ENCODE data around the gene RHOB. TPM values are rescaled to one million over a fixed set of nuclear protein-coding genes. Genes with fewer than 3 reads are reported as not detected.

Gene RHOB
- total and polyA plus RNA-seq, 2 donors (not counting 1 experiment from before 2014, with no cell fraction given): 63.0 to 1,037 TPM

DNA sequence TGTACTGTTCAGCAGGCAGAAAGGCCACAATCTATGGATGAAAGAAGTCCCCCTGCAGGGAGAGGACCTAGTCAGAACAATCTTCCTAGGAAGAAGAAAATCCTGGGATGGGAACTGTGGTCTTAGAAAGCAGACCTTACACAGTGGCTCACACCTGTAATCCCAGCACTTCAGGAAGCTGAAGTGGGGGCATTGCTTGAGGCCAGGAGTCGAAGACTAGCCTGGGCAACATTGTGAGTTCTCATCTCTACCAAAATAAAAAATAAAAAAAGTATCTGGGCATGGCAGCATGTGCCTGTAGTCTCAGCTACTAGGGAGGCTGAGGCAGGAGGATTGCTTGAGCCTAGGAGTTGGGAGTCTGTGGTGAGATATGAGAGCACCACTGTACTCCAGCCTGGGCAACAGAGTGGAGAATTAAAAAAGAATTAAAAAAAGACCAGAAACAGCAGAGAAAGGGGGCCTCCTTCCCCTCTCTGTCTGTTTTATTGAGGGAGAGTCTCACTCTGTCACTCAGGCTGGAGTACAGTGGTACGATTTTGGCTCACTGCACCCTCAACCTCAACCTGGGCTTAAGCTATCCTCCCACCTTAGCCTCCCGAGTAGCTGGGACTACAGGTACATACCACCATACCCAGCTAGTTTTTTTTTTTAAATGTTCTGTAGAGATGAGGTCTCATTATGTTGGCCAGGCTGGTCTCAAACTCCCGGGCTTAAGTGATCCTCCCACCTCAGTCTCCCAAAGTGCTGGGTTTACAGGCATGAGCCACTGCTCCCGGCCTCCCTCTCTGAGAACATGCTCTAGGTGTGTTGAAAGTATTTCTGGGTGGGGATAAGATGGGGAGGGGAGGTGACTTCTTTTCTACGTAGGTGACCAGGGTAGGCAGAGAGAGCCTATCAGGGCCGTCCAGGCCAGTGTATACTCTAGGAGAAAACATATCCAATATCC lies 7.4 kb downstream of the RHOB start:
- DNase-seq (no peak), ATAC-seq (ENCODE audit: low read depth) (no peak)
- no peak overlapping the region for H2AFZ ChIP-seq (ENCODE audit: insufficient read depth, low read depth, low read length, poor library complexity, severe bottlenecking)
- CTCF ChIA-PET: interaction anchor here (1.4 to 1.5 kb wide), 2 partner anchors 180 to 189 kb away, joined by 3 to 4 read pairs; no protein-coding TSS in a partner anchor
- H3K9me3 Mint-ChIP-seq (ENCODE audit: insufficient read depth): no peaks in the 10 kb centered on the region
- WGBS (ENCODE audit: insufficient coverage): 83% methylated on average over 1 of the region's 7 CpGs
- no peak overlapping the region for H3K4me2 ChIP-seq (replicated peaks; ENCODE audit: low read depth, low read length, poor library complexity, severe bottlenecking)
- no peak overlapping the region for H3K4me3 ChIP-seq (ENCODE audit: control extremely low read depth in 1 of 5, extremely low read depth in 1 of 5, insufficient read depth in 1 of 5, low read depth in 2 of 5, low read length in 4 of 5)
- H4K20me1 ChIP-seq (ENCODE audit: control insufficient read depth, insufficient read depth, low read length, poor library complexity, severe bottlenecking): no peaks in the 10 kb centered on the region
- peaks cover 4% of the 10 kb centered on the region for H3K4me1 Mint-ChIP-seq
- no peak overlapping the region for H3K27ac ChIP-seq (ENCODE audit: low read length in 2 of 2)
- H3K4me1 ChIP-seq (ENCODE audit: control insufficient read depth in 2 of 2, insufficient read depth in 2 of 2, low read length in 2 of 2): no peaks in the 10 kb centered on the region
- no peaks in the 10 kb centered on the region for H3K9me3 ChIP-seq (ENCODE audit: control extremely low read depth in 1 of 3, control insufficient read depth in 2 of 3, insufficient read depth in 1 of 3, low read length in 2 of 3)
- TF ChIP-seq, protein P1, sequence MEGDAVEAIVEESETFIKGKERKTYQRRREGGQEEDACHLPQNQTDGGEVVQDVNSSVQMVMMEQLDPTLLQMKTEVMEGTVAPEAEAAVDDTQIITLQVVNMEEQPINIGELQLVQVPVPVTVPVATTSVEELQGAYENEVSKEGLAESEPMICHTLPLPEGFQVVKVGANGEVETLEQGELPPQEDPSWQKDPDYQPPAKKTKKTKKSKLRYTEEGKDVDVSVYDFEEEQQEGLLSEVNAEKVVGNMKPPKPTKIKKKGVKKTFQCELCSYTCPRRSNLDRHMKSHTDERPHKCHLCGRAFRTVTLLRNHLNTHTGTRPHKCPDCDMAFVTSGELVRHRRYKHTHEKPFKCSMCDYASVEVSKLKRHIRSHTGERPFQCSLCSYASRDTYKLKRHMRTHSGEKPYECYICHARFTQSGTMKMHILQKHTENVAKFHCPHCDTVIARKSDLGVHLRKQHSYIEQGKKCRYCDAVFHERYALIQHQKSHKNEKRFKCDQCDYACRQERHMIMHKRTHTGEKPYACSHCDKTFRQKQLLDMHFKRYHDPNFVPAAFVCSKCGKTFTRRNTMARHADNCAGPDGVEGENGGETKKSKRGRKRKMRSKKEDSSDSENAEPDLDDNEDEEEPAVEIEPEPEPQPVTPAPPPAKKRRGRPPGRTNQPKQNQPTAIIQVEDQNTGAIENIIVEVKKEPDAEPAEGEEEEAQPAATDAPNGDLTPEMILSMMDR (IDR thresholded peaks at IDR 0.05): no peak
- TF ChIP-seq EZH2 (IDR thresholded peaks at IDR 0.05; ENCODE audit: borderline replicate concordance, insufficient read depth, low read depth, low read length, poor library complexity, severe bottlenecking): no peak
- no peak overlapping the region for H3K9ac ChIP-seq (ENCODE audit: low read length)
- peaks cover 0 to 18% (median 3%) of the 10 kb centered on the region in 4 experiments for H3K27me3 ChIP-seq (replicated peaks in 1 of 4; ENCODE audit: control extremely low read depth in 1 of 4, control insufficient read depth in 3 of 4, insufficient read depth in 4 of 4, low read length in 3 of 4)
- intact Hi-C loops (cut with micrococcal nuclease): no loop called here
- no peaks in the 10 kb centered on the region for H3K79me2 ChIP-seq (ENCODE audit: control insufficient read depth, insufficient read depth, low read length)
- no peak overlapping the region for H3K4me3 Mint-ChIP-seq
- H3K27me3 Mint-ChIP-seq: peaks cover 18% of the 10 kb centered on the region
- POLR2A ChIA-PET: no interaction called here
- no peak overlapping the region for H3K27ac Mint-ChIP-seq
- no peaks in the 10 kb centered on the region for H3K36me3 ChIP-seq (replicated peaks in 1 of 2; ENCODE audit: control extremely low read depth in 1 of 2, control insufficient read depth in 1 of 2, extremely low read depth in 1 of 2, insufficient read depth in 2 of 2, low read length in 1 of 2)

DNA sequence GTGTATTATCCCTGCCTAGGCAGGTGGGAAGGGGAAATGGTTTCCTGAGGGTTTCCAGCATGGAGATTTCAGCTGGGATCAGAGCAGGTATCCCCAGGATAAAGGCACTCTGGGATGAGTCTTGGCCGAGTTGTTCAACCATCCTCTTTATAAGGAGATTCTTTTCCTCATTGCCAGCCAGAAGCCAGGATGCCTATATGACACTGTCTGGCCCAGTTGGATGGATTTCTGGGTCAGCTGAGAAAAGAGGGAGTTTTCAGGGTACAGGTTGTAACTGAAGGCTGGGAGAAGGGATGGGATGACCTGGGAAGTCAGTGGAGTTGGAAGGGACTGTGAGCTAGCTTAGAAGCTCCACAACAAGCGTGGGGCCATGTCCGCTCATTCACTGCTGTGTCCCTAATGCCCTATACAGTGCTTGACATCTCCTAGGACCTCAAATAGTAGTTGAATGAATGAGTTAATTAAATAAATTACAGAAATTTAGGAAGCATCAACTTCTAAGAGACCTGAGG lies 8.3 kb downstream of the RHOB start:
- POLR2A ChIA-PET: no interaction called here
- H3K4me3 Mint-ChIP-seq: no peak overlapping the region

More for the DNA sequence above, 8.3 kb downstream of the RHOB start:
- Histone ChIP-seq H3K27me3 (replicated peaks in 1 of 4; ENCODE audit: control extremely low read depth in 1 of 4, control insufficient read depth in 3 of 4, insufficient read depth in 4 of 4, low read length in 3 of 4) (peaks cover 0 to 18% (median 3%) of the 10 kb centered on the region in 4 experiments), H3K9ac (ENCODE audit: low read length) (no peak overlapping the region), H4K20me1 (ENCODE audit: control insufficient read depth, insufficient read depth, low read length, poor library complexity, severe bottlenecking) (no peaks in the 10 kb centered on the region), H3K9me3 (ENCODE audit: control extremely low read depth in 1 of 3, control insufficient read depth in 2 of 3, insufficient read depth in 1 of 3, low read length in 2 of 3) (no peaks in the 10 kb centered on the region), H3K79me2 (ENCODE audit: control insufficient read depth, insufficient read depth, low read length) (no peaks in the 10 kb centered on the region), H2AFZ (ENCODE audit: insufficient read depth, low read depth, low read length, poor library complexity, severe bottlenecking) (no peak overlapping the region), H3K36me3 (replicated peaks in 1 of 2; ENCODE audit: control extremely low read depth in 1 of 2, control insufficient read depth in 1 of 2, extremely low read depth in 1 of 2, insufficient read depth in 2 of 2, low read length in 1 of 2) (no peaks in the 10 kb centered on the region), H3K27ac (ENCODE audit: low read length in 2 of 2) (no peak overlapping the region), H3K4me3 (ENCODE audit: control extremely low read depth in 1 of 5, extremely low read depth in 1 of 5, insufficient read depth in 1 of 5, low read depth in 2 of 5, low read length in 4 of 5) (no peak overlapping the region), H3K4me2 (replicated peaks; ENCODE audit: low read depth, low read length, poor library complexity, severe bottlenecking) (no peak overlapping the region), H3K4me1 (ENCODE audit: control insufficient read depth in 2 of 2, insufficient read depth in 2 of 2, low read length in 2 of 2) (no peaks in the 10 kb centered on the region)
- Mint-ChIP-seq H3K9me3 (ENCODE audit: insufficient read depth) (no peaks in the 10 kb centered on the region), H3K27ac (no peak overlapping the region), H3K4me1 (no peaks in the 10 kb centered on the region), H3K27me3 (peaks cover 24% of the 10 kb centered on the region)
- WGBS (ENCODE audit: insufficient coverage): no CpG with 5 or more reads among the region's 3 CpGs
- CTCF ChIA-PET: interaction anchor here (1.4 to 1.5 kb wide), 2 partner anchors 179 to 188 kb away, joined by 3 to 4 read pairs; no protein-coding TSS in a partner anchor
- ATAC-seq (ENCODE audit: low read depth) (no peak), DNase-seq (no peak)
- TF ChIP-seq, protein P1 (IDR thresholded peaks at IDR 0.05): no peak
- no peak for TF ChIP-seq EZH2 (IDR thresholded peaks at IDR 0.05; ENCODE audit: borderline replicate concordance, insufficient read depth, low read depth, low read length, poor library complexity, severe bottlenecking)
- intact Hi-C loops (cut with micrococcal nuclease): no loop called here
